HCT116 (cell line): ENCODE measurements around the gene RBM47. TPM values are rescaled to one million over a fixed set of nuclear protein-coding genes. Genes with fewer than 3 reads are reported as not detected.

Experiments used
- ATAC-seq: fragments of 200-7000 bp; cut with Tn5 transposase; 2 replicates; pipeline ENCODE4 v1.9.1; 2020; ENCODE audit warnings: mild to moderate bottlenecking, moderate library complexity
- BruUV-seq: library from RNA; stranded (reverse); fragments of 400-500 nt; replicated peaks from 2 replicates; lab custom pipeline; 2021; lab: Mats Ljungman, UMichigan
- CTCF ChIA-PET: fragments of 300-600 bp; sonication (Branson Sonifier 250); formaldehyde crosslinking; loops from one replicate; lab custom pipeline; 2021; ENCODE audit warnings: antibody characterized with exemption; lab: Charles Lee
- POLR2A ChIA-PET: fragments of 300-600, 350-600 bp; sonication (Branson Sonifier 250); formaldehyde crosslinking; loops from one replicate; lab custom pipeline; 2021; ENCODE audit warnings: antibody characterized with exemption; lab: Charles Lee
- RAD21 ChIA-PET, 2 experiments: fragments of 300-600 bp; sonication (Branson Sonifier 250); formaldehyde crosslinking; loops; one replicate each; lab custom pipeline; 2023; ENCODE audit warnings: low total read pairs in 2 of 2; ENCODE audit not compliant: uncharacterized antibody in 2 of 2, unreplicated experiment in 2 of 2, low non-redundant PET in 1 of 2; lab: Charles Lee
- DNase-seq: peaks from one replicate; pipeline ENCODE4 v3.0.0-alpha.2; 2010; ENCODE audit warnings: low read depth, low spot score
- H2AFZ ChIP-seq: fragments of 200-600 bp; shearing (Covaris generic), sonication (generic); 2 replicates; pipeline ENCODE4 v1.6.1; 2017; ENCODE audit warnings: low read depth, mixed run types, mixed read lengths, antibody characterized with exemption, low read length; ENCODE audit not compliant: poor library complexity, severe bottlenecking
- H3K27ac ChIP-seq: 2 replicates; pipeline ENCODE4 v1.5.1; 2012; ENCODE audit warnings: low read depth, low read length
- H3K27me3 ChIP-seq: fragments of 200-600 bp; sonication (generic); 2 replicates; pipeline ENCODE4 v1.6.1; 2016; ENCODE audit warnings: mixed run types, low read length, mixed read lengths; ENCODE audit not compliant: insufficient read depth
- H3K36me3 ChIP-seq, 2 experiments: fragments of 200-500 bp in 1 of 2; fragments of 200-600 bp in 1 of 2; sonication (Bioruptor generic) in 1 of 2; sonication (generic) in 1 of 2; 2 replicates each; pipeline versions ENCODE4 v1.5.1 to v1.6.1; 2014 to 2016; ENCODE audit warnings: low read length in 2 of 2, inconsistent platforms in 1 of 2, mixed read lengths in 1 of 2, mixed run types in 1 of 2; ENCODE audit not compliant: insufficient read depth in 2 of 2, control insufficient read depth in 1 of 2
- H3K4me1 ChIP-seq, 2 experiments: fragments of 200-600 bp in 1 of 2; sonication (generic) in 1 of 2; 2 replicates each; pipeline versions ENCODE4 v1.5.1 to v1.6.1; 2012 to 2017; ENCODE audit warnings: low read length in 2 of 2, inconsistent platforms in 1 of 2, mild to moderate bottlenecking in 1 of 2, mixed read lengths in 1 of 2, mixed run types in 1 of 2, moderate library complexity in 1 of 2; ENCODE audit not compliant: insufficient read depth in 2 of 2, control insufficient read depth in 1 of 2
- H3K4me2 ChIP-seq: fragments of 200-600 bp; sonication (generic); 2 replicates; pipeline ENCODE4 v1.6.1; 2017; ENCODE audit warnings: mixed run types, low read length, mixed read lengths
- H3K4me3 ChIP-seq, 2 experiments: fragments of 200-600 bp in 1 of 2; sonication (generic) in 1 of 2; replicated peaks in 1 of 2; 2 replicates each; pipeline ENCODE4 v1.5.1; 2011 to 2016; ENCODE audit warnings: low read length in 2 of 2, control low read depth in 1 of 2, low read depth in 1 of 2, mild to moderate bottlenecking in 1 of 2, mixed read lengths in 1 of 2, mixed run types in 1 of 2
- H3K79me2 ChIP-seq: fragments of 200-600 bp; sonication (generic); 2 replicates; pipeline ENCODE4 v1.6.1; 2017; ENCODE audit warnings: mild to moderate bottlenecking, mixed run types, low read length, moderate library complexity, mixed read lengths; ENCODE audit not compliant: insufficient read depth
- H3K9ac ChIP-seq: fragments of 200-600 bp; sonication (generic); 2 replicates; pipeline ENCODE4 v1.6.1; 2016; ENCODE audit warnings: low read length, mixed read lengths
- H3K9me2 ChIP-seq: fragments of 200-600 bp; sonication (generic), shearing (Covaris generic); 2 replicates; pipeline ENCODE4 v1.6.1; 2017; ENCODE audit warnings: mixed run types, mild to moderate bottlenecking, moderate library complexity; ENCODE audit not compliant: insufficient read depth
- H3K9me3 ChIP-seq, 2 experiments: fragments of 200-500 bp in 1 of 2; fragments of 200-600 bp in 1 of 2; sonication (Bioruptor generic) in 1 of 2; sonication (generic) in 1 of 2; 2 replicates each; pipeline ENCODE4 v1.6.1; 2014 to 2017; ENCODE audit warnings: low read length in 2 of 2, mixed read lengths in 2 of 2, inconsistent platforms in 1 of 2, low read depth in 1 of 2, mild to moderate bottlenecking in 1 of 2, mixed run types in 1 of 2, moderate library complexity in 1 of 2; ENCODE audit not compliant: control insufficient read depth in 1 of 2, insufficient read depth in 1 of 2
- H4K20me1 ChIP-seq: fragments of 200-600 bp; sonication (generic), shearing (Covaris generic); 2 replicates; pipeline ENCODE4 v1.6.1; 2017; ENCODE audit warnings: mixed run types, mild to moderate bottlenecking, moderate library complexity; ENCODE audit not compliant: insufficient read depth
- ATF3 ChIP-seq: IDR thresholded peaks from 2 replicates; pipeline ENCODE4 v1.6.1; 2012
- CBX3 ChIP-seq: IDR thresholded peaks from 2 replicates; pipeline ENCODE4 v1.6.1; 2012; ENCODE audit warnings: low read depth
- CEBPB ChIP-seq: IDR thresholded peaks from 2 replicates; pipeline ENCODE4 v1.6.1; 2012; ENCODE audit warnings: low read depth
- CTCF ChIP-seq, 3 experiments: fragments of 200-600 bp in 1 of 3; sonication (generic) in 1 of 3; IDR thresholded peaks in 2 of 3; conservative IDR thresholded peaks in 1 of 3; 2 replicates each; pipeline ENCODE4 v1.5.1; 2012 to 2017; ENCODE audit warnings: low read depth in 2 of 3, low read length in 2 of 3, antibody characterized with exemption in 1 of 3, borderline replicate concordance in 1 of 3, control low read depth in 1 of 3, mild to moderate bottlenecking in 1 of 3, mixed read lengths in 1 of 3, mixed run types in 1 of 3, moderate library complexity in 1 of 3; ENCODE audit not compliant: insufficient read depth in 1 of 3
- EGR1 ChIP-seq: IDR thresholded peaks from 2 replicates; pipeline ENCODE4 v1.6.1; 2012; ENCODE audit warnings: low read depth
- EZH2 ChIP-seq: fragments of 200-600 bp; sonication (generic); IDR thresholded peaks from 2 replicates; pipeline ENCODE4 v1.6.1; 2017; ENCODE audit warnings: antibody characterized with exemption, mixed run types
- FOSL1 ChIP-seq: IDR thresholded peaks from 2 replicates; pipeline ENCODE4 v1.6.1; 2012; ENCODE audit warnings: low read depth
- MAX ChIP-seq: IDR thresholded peaks from 2 replicates; pipeline ENCODE4 v1.6.1; 2012
- POLR2AphosphoS5 ChIP-seq: IDR thresholded peaks from 2 replicates; pipeline ENCODE4 v1.6.1; 2011; ENCODE audit warnings: mild to moderate bottlenecking, low read depth, low read length, moderate library complexity
- RAD21 ChIP-seq: IDR thresholded peaks from 2 replicates; pipeline ENCODE4 v1.6.1; 2012; ENCODE audit warnings: low read depth, mild to moderate bottlenecking
- SIN3A ChIP-seq: IDR thresholded peaks from 2 replicates; pipeline ENCODE4 v1.6.1; 2012; ENCODE audit warnings: low read depth
- SP1 ChIP-seq: IDR thresholded peaks from 2 replicates; pipeline ENCODE4 v1.6.1; 2012; ENCODE audit warnings: low read depth
- SRF ChIP-seq: IDR thresholded peaks from 2 replicates; pipeline ENCODE4 v1.6.1; 2012; ENCODE audit warnings: low read depth
- TCF7L2 ChIP-seq: IDR thresholded peaks from 2 replicates; pipeline ENCODE4 v1.7.0; 2011; ENCODE audit warnings: borderline replicate concordance, inconsistent platforms; ENCODE audit not compliant: insufficient read depth, insufficient read length; ENCODE audit errors: extremely low read depth
- YY1 ChIP-seq: IDR thresholded peaks from 2 replicates; pipeline ENCODE4 v1.6.1; 2011; ENCODE audit warnings: low read length, low read depth, moderate library complexity, mild to moderate bottlenecking; ENCODE audit not compliant: insufficient replicate concordance; ENCODE audit errors: extremely low read depth
- ZFX ChIP-seq: fragments of 450-650 bp; IDR thresholded peaks from 2 replicates; pipeline ENCODE4 v1.6.1; 2017
- ZNF274 ChIP-seq: fragments of 200-500 bp; sonication (Bioruptor generic); IDR thresholded peaks from 2 replicates; pipeline ENCODE4 v1.6.1; 2014; ENCODE audit warnings: mild to moderate bottlenecking, low read depth, low read length, inconsistent platforms
- intact Hi-C: fragments of 100-400 bp; cut with micrococcal nuclease; formaldehyde crosslinking; loops from 2 replicates; pipeline ENCODE4 v1.10.0; 2022
- total RNA-seq: library from RNA; stranded (reverse); gene quantifications from one replicate; pipeline ENCODE4 v1.2.1, GENCODE V29; 2021; ENCODE audit not compliant: unreplicated experiment
- TF ChIP-seq, protein P1 (sequence below): IDR thresholded peaks from 2 replicates; pipeline ENCODE4 v1.6.1; 2011; ENCODE audit warnings: mild to moderate bottlenecking, low read length, moderate library complexity; ENCODE audit not compliant: insufficient replicate concordance; ENCODE audit errors: extremely low read depth
- TF ChIP-seq, protein P2 (sequence below): IDR thresholded peaks from 2 replicates; pipeline ENCODE4 v1.6.1; 2012; ENCODE audit warnings: low read depth

The RBM47 gene
- total RNA-seq, 1 experiment from 2014 or later: 22.2 TPM

GRCh38 chr4:40586034-40586433, 43.6 kb downstream of the RBM47 start:
- no peak for ATAC-seq
- no peaks in the 10 kb centered on the region for H3K9me3 ChIP-seq
- intact Hi-C loops: no loop called here
- H4K20me1 ChIP-seq: no peaks in the 10 kb centered on the region
- no peaks in the 10 kb centered on the region for H3K79me2 ChIP-seq
- H3K4me3 ChIP-seq: no peak overlapping the region
- H2AFZ ChIP-seq: no peak overlapping the region
- H3K27me3 ChIP-seq: no peaks in the 10 kb centered on the region
- no peak overlapping the region for H3K4me2 ChIP-seq
- no TSS peak for BruUV-seq
- H3K36me3 ChIP-seq: no peaks in the 10 kb centered on the region
- no peaks in the 10 kb centered on the region for H3K9me2 ChIP-seq
- no peak for DNase-seq
- no peaks in the 10 kb centered on the region for H3K4me1 ChIP-seq
- TF ChIP-seq CBX3 (no peak), EZH2 (no peak), EGR1 (no peak), SIN3A (no peak), POLR2AphosphoS5 (no peak), ATF3 (no peak), ZNF274 (no peak), SP1 (no peak), CEBPB (no peak), CTCF (IDR thresholded peaks at IDR 0.05 in 2 of 3, conservative IDR thresholded peaks at IDR 0.05 in 1 of 3; ENCODE audit: borderline replicate concordance in 1 of 3, insufficient read depth in 1 of 3, low read depth in 2 of 3, low read length in 2 of 3) (no peak), TCF7L2 (no peak), SRF (no peak), RAD21 (no peak), FOSL1 (no peak), MAX (no peak), ZFX (no peak), YY1 (no peak)
- TF ChIP-seq, protein P1, sequence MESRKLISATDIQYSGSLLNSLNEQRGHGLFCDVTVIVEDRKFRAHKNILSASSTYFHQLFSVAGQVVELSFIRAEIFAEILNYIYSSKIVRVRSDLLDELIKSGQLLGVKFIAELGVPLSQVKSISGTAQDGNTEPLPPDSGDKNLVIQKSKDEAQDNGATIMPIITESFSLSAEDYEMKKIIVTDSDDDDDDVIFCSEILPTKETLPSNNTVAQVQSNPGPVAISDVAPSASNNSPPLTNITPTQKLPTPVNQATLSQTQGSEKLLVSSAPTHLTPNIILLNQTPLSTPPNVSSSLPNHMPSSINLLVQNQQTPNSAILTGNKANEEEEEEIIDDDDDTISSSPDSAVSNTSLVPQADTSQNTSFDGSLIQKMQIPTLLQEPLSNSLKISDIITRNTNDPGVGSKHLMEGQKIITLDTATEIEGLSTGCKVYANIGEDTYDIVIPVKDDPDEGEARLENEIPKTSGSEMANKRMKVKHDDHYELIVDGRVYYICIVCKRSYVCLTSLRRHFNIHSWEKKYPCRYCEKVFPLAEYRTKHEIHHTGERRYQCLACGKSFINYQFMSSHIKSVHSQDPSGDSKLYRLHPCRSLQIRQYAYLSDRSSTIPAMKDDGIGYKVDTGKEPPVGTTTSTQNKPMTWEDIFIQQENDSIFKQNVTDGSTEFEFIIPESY: no peak
- TF ChIP-seq, protein P2, sequence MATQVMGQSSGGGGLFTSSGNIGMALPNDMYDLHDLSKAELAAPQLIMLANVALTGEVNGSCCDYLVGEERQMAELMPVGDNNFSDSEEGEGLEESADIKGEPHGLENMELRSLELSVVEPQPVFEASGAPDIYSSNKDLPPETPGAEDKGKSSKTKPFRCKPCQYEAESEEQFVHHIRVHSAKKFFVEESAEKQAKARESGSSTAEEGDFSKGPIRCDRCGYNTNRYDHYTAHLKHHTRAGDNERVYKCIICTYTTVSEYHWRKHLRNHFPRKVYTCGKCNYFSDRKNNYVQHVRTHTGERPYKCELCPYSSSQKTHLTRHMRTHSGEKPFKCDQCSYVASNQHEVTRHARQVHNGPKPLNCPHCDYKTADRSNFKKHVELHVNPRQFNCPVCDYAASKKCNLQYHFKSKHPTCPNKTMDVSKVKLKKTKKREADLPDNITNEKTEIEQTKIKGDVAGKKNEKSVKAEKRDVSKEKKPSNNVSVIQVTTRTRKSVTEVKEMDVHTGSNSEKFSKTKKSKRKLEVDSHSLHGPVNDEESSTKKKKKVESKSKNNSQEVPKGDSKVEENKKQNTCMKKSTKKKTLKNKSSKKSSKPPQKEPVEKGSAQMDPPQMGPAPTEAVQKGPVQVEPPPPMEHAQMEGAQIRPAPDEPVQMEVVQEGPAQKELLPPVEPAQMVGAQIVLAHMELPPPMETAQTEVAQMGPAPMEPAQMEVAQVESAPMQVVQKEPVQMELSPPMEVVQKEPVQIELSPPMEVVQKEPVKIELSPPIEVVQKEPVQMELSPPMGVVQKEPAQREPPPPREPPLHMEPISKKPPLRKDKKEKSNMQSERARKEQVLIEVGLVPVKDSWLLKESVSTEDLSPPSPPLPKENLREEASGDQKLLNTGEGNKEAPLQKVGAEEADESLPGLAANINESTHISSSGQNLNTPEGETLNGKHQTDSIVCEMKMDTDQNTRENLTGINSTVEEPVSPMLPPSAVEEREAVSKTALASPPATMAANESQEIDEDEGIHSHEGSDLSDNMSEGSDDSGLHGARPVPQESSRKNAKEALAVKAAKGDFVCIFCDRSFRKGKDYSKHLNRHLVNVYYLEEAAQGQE: no peak
- no peak overlapping the region for H3K9ac ChIP-seq
- ChIA-PET RAD21 (no interaction called here), POLR2A (no interaction called here), CTCF (no interaction called here)
- H3K27ac ChIP-seq: no peak overlapping the region
